Measurements from ENCODE around the gene GOLGA5.

DNA sequence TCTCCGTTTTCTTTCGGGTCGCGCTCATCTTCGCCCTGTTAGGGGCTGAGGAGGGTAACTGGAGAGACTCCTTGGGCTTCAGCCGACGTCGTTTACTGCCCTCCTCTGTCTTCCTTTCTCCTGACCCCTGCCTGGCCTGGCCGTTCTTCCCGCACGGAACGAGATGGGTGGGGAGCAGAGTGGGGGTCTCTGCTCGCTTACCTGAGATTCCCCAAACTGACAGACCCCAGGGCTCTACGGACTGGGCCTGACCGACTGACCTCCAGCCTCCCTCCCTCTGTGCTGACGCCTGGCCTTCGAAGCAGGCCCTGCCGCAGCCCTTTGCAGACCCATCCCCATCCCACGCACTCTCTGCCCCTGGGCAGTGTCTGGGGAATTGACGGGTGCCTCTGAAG lies 439 bp downstream of the GOLGA5 start:
- TF ChIP-seq, protein P1, sequence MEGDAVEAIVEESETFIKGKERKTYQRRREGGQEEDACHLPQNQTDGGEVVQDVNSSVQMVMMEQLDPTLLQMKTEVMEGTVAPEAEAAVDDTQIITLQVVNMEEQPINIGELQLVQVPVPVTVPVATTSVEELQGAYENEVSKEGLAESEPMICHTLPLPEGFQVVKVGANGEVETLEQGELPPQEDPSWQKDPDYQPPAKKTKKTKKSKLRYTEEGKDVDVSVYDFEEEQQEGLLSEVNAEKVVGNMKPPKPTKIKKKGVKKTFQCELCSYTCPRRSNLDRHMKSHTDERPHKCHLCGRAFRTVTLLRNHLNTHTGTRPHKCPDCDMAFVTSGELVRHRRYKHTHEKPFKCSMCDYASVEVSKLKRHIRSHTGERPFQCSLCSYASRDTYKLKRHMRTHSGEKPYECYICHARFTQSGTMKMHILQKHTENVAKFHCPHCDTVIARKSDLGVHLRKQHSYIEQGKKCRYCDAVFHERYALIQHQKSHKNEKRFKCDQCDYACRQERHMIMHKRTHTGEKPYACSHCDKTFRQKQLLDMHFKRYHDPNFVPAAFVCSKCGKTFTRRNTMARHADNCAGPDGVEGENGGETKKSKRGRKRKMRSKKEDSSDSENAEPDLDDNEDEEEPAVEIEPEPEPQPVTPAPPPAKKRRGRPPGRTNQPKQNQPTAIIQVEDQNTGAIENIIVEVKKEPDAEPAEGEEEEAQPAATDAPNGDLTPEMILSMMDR (IDR thresholded peaks at IDR 0.05 in 8 of 11, conservative IDR thresholded peaks at IDR 0.05 in 3 of 11) = no peak
- TF ChIP-seq POLR2A (IDR thresholded peaks at IDR 0.05) = no peak
